Measurements from ENCODE around the gene ESRRG.

The ESRRG gene

DNA sequence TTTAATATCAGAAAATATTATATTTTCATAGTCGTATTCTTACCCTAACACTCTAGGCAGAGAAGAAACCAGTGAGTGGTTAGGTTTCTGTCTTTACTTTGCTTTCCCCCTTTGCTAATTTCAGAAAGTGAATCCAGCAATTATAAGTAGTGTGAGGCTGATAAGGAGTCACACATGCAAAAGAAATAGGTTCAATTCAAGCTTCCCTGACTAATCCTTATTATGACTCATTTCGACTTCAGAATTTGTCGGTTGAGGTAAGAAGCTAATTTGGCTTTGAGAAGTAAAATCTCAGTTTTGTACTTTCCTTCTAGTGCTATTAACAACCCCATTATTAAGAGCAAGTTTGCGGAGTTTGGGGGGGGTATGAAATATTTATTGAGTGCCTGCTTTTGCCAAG is 22.4 kb downstream of the ESRRG start:
- no peak overlapping the region for H2AFZ ChIP-seq (ENCODE audit: low read length)
- H3K4me1 ChIP-seq (ENCODE audit: control insufficient read depth in 2 of 2, insufficient read depth in 1 of 2, low read depth in 1 of 2, low read length in 2 of 2) = peaks cover 1 to 2% of the 10 kb centered on the region in 2 donors
- no peak overlapping the region for H3K18ac ChIP-seq (ENCODE audit: low read length)
- H3K27ac ChIP-seq (replicated peaks; ENCODE audit: low read length) = no peak overlapping the region
- H2BK15ac ChIP-seq (ENCODE audit: low read length) = no peak overlapping the region
- H2AK5ac ChIP-seq (ENCODE audit: low read depth, low read length) = no peak overlapping the region
- no peak overlapping the region for H2BK120ac ChIP-seq (ENCODE audit: low read depth, low read length)
- no peaks in the 10 kb centered on the region for H3K36me3 ChIP-seq (replicated peaks in 1 of 2; ENCODE audit: control insufficient read depth in 2 of 2, insufficient read depth in 2 of 2, low read length in 2 of 2)
- H3K4me2 ChIP-seq (ENCODE audit: insufficient read depth, low read length, poor library complexity, severe bottlenecking) = no peak overlapping the region
- H4K8ac ChIP-seq (ENCODE audit: low read depth, low read length) = no peak overlapping the region
- no peak overlapping the region for H3K9ac ChIP-seq (ENCODE audit: low read depth, low read length, poor library complexity)
- H3K4ac ChIP-seq (ENCODE audit: low read length) = no peak overlapping the region
- H4K91ac ChIP-seq (ENCODE audit: low read depth, low read length, poor library complexity) = no peak overlapping the region
- no peaks in the 10 kb centered on the region for H3K27me3 ChIP-seq (ENCODE audit: control insufficient read depth in 3 of 3, insufficient read depth in 3 of 3, low read depth in 1 of 3, low read length in 3 of 3)
- no peak overlapping the region for H3K14ac ChIP-seq (ENCODE audit: low read length)
- no peak overlapping the region for H2BK5ac ChIP-seq (ENCODE audit: low read length)
- H3K4me3 ChIP-seq (ENCODE audit: low read length in 2 of 2) = no peak overlapping the region
- H3K23ac ChIP-seq (ENCODE audit: low read depth, low read length, poor library complexity) = no peak overlapping the region
- WGBS, 2 donors (ENCODE audit: extremely low coverage in 2 of 2, insufficient read length in 2 of 2, insufficient replicate concordance in 1 of 2) = no CpG with 5 or more reads among the region's 4 CpGs
- no peaks in the 10 kb centered on the region for H3K79me1 ChIP-seq (ENCODE audit: low read depth, low read length)
- no peak overlapping the region for H2BK12ac ChIP-seq (ENCODE audit: low read length)
- no peaks in the 10 kb centered on the region for H3K9me3 ChIP-seq (replicated peaks in 1 of 2; ENCODE audit: control insufficient read depth in 2 of 2, insufficient read depth in 1 of 2, low read depth in 1 of 2, low read length in 2 of 2)
- no peak for DNase-seq (ENCODE audit: low spot score)

DNA sequence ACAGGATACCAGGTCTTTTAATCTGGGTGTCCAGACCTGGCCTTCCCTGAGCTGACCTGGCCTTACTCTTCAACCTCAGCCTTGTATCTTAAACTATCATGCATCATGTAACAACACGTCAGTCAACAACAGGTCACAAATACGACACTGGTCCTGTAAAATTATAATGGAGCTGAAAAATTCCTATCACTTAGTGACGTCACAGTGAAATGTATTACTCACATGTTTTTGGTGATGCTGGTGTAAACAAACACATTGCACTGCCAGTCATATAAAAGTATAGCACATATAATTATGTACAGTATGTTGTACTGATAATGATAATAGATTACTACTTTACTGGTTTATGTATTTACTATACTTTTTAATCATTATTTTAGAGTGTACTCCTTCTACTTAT is 31.5 kb downstream of the ESRRG start:
- no peak overlapping the region for H3K4ac ChIP-seq (ENCODE audit: low read length)
- H3K9ac ChIP-seq (ENCODE audit: low read depth, low read length, poor library complexity) = no peak overlapping the region
- no peak overlapping the region for H3K4me3 ChIP-seq (ENCODE audit: low read length in 2 of 2)
- H3K23ac ChIP-seq (ENCODE audit: low read depth, low read length, poor library complexity) = no peak overlapping the region
- H3K27ac ChIP-seq (replicated peaks; ENCODE audit: low read length) = no peak overlapping the region
- no peak overlapping the region for H2AK5ac ChIP-seq (ENCODE audit: low read depth, low read length)
- no peak overlapping the region for H2BK120ac ChIP-seq (ENCODE audit: low read depth, low read length)
- no peak overlapping the region for H3K4me2 ChIP-seq (ENCODE audit: insufficient read depth, low read length, poor library complexity, severe bottlenecking)
- H4K8ac ChIP-seq (ENCODE audit: low read depth, low read length) = no peak overlapping the region
- H2BK15ac ChIP-seq (ENCODE audit: low read length) = no peak overlapping the region
- no peaks in the 10 kb centered on the region for H3K79me1 ChIP-seq (ENCODE audit: low read depth, low read length)
- H3K9me3 ChIP-seq (replicated peaks in 1 of 2; ENCODE audit: control insufficient read depth in 2 of 2, insufficient read depth in 1 of 2, low read depth in 1 of 2, low read length in 2 of 2) = no peaks in the 10 kb centered on the region
- no peak overlapping the region for H3K14ac ChIP-seq (ENCODE audit: low read length)
- no peaks in the 10 kb centered on the region for H3K36me3 ChIP-seq (replicated peaks in 1 of 2; ENCODE audit: control insufficient read depth in 2 of 2, insufficient read depth in 2 of 2, low read length in 2 of 2)
- DNase-seq (ENCODE audit: low spot score) = no peak
- H2BK12ac ChIP-seq (ENCODE audit: low read length) = no peak overlapping the region
- H3K27me3 ChIP-seq (ENCODE audit: control insufficient read depth in 3 of 3, insufficient read depth in 3 of 3, low read depth in 1 of 3, low read length in 3 of 3) = no peaks in the 10 kb centered on the region
- WGBS, 2 donors (ENCODE audit: extremely low coverage in 2 of 2, insufficient read length in 2 of 2, insufficient replicate concordance in 1 of 2) = no CpG with 5 or more reads among the region's 3 CpGs
- no peak overlapping the region for H2BK5ac ChIP-seq (ENCODE audit: low read length)
- H4K91ac ChIP-seq (ENCODE audit: low read depth, low read length, poor library complexity) = no peak overlapping the region
- no peak overlapping the region for H2AFZ ChIP-seq (ENCODE audit: low read length)
- peaks cover 2 to 9% of the 10 kb centered on the region in 2 donors for H3K4me1 ChIP-seq (ENCODE audit: control insufficient read depth in 2 of 2, insufficient read depth in 1 of 2, low read depth in 1 of 2, low read length in 2 of 2)
- no peak overlapping the region for H3K18ac ChIP-seq (ENCODE audit: low read length)

DNA sequence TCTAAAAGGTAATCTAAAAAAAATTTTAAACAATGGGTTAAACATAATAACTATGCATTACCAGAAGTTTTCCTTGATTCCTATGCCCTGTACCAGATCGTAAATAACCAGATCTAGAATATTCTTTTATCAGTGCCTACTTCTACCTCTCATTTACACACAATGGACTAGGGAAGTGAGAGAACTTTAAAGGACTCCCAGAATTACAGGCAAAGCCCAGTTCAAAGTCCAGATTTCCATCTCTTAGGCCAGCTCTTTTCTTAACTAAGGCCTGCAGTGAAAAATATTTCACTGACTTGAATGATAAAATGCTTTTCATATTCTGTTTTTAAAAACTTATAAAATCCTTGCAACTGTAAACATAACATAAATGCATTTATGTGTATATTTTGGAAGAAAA is 32.6 kb downstream of the ESRRG start:
- H2BK15ac ChIP-seq (ENCODE audit: low read length) = no peak overlapping the region
- H3K27ac ChIP-seq (replicated peaks; ENCODE audit: low read length) = no peak overlapping the region
- no peak overlapping the region for H4K8ac ChIP-seq (ENCODE audit: low read depth, low read length)
- H3K9ac ChIP-seq (ENCODE audit: low read depth, low read length, poor library complexity) = no peak overlapping the region
- H2BK5ac ChIP-seq (ENCODE audit: low read length) = no peak overlapping the region
- H3K9me3 ChIP-seq (replicated peaks in 1 of 2; ENCODE audit: control insufficient read depth in 2 of 2, insufficient read depth in 1 of 2, low read depth in 1 of 2, low read length in 2 of 2) = no peaks in the 10 kb centered on the region
- H3K4me2 ChIP-seq (ENCODE audit: insufficient read depth, low read length, poor library complexity, severe bottlenecking) = no peak overlapping the region
- no peak overlapping the region for H3K18ac ChIP-seq (ENCODE audit: low read length)
- H2BK12ac ChIP-seq (ENCODE audit: low read length) = no peak overlapping the region
- H3K14ac ChIP-seq (ENCODE audit: low read length) = no peak overlapping the region
- H3K4me1 ChIP-seq (ENCODE audit: control insufficient read depth in 2 of 2, insufficient read depth in 1 of 2, low read depth in 1 of 2, low read length in 2 of 2) = peaks cover 2 to 9% of the 10 kb centered on the region in 2 donors
- no peaks in the 10 kb centered on the region for H3K27me3 ChIP-seq (ENCODE audit: control insufficient read depth in 3 of 3, insufficient read depth in 3 of 3, low read depth in 1 of 3, low read length in 3 of 3)
- H3K4ac ChIP-seq (ENCODE audit: low read length) = no peak overlapping the region
- WGBS, 2 donors (ENCODE audit: extremely low coverage in 2 of 2, insufficient read length in 2 of 2, insufficient replicate concordance in 1 of 2) = no CpG with 5 or more reads among the region's 1 CpG
- no peaks in the 10 kb centered on the region for H3K36me3 ChIP-seq (replicated peaks in 1 of 2; ENCODE audit: control insufficient read depth in 2 of 2, insufficient read depth in 2 of 2, low read length in 2 of 2)
- H2AFZ ChIP-seq (ENCODE audit: low read length) = no peak overlapping the region
- no peaks in the 10 kb centered on the region for H3K79me1 ChIP-seq (ENCODE audit: low read depth, low read length)
- H2BK120ac ChIP-seq (ENCODE audit: low read depth, low read length) = no peak overlapping the region
- no peak overlapping the region for H2AK5ac ChIP-seq (ENCODE audit: low read depth, low read length)
- DNase-seq (ENCODE audit: low spot score) = no peak
- no peak overlapping the region for H3K23ac ChIP-seq (ENCODE audit: low read depth, low read length, poor library complexity)
- no peak overlapping the region for H3K4me3 ChIP-seq (ENCODE audit: low read length in 2 of 2)
- no peak overlapping the region for H4K91ac ChIP-seq (ENCODE audit: low read depth, low read length, poor library complexity)

DNA sequence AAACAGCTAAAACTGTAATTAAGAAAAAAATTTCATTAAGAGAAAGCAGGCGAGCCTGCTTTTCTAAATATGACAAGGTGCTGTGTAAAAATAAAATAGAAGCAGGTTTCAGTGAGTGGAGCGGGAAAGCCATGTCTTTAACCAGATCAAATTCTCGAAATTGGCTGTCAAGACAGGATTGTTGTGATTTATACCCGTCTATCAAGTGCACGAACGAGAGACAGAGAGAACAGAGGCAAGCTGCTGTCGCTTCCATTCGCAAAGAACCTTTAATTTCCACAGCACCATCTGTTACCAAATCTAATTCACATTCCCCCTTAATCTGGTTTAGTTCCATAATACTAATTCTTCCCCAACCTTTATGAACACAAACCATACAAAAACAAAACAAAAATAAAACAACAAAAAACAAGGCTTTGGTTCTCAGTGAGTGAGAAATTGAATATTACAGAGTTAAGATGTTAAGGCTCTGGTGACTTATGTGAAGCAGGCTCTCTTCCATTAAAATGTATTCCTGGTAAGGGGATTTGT is 35.0 kb downstream of the ESRRG start:
- H3K14ac ChIP-seq (ENCODE audit: low read length) = no peak overlapping the region
- WGBS, 2 donors (ENCODE audit: extremely low coverage in 2 of 2, insufficient read length in 2 of 2, insufficient replicate concordance in 1 of 2) = no CpG with 5 or more reads among the region's 8 CpGs
- H3K4me1 ChIP-seq (ENCODE audit: control insufficient read depth in 2 of 2, insufficient read depth in 1 of 2, low read depth in 1 of 2, low read length in 2 of 2) = peaks cover 2 to 9% of the 10 kb centered on the region in 2 donors
- no peak overlapping the region for H2BK120ac ChIP-seq (ENCODE audit: low read depth, low read length)
- no peak overlapping the region for H3K23ac ChIP-seq (ENCODE audit: low read depth, low read length, poor library complexity)
- H2AK5ac ChIP-seq (ENCODE audit: low read depth, low read length) = no peak overlapping the region
- no peak overlapping the region for H4K8ac ChIP-seq (ENCODE audit: low read depth, low read length)
- H3K79me1 ChIP-seq (ENCODE audit: low read depth, low read length) = no peaks in the 10 kb centered on the region
- H3K4me2 ChIP-seq (ENCODE audit: insufficient read depth, low read length, poor library complexity, severe bottlenecking) = no peak overlapping the region
- H2BK5ac ChIP-seq (ENCODE audit: low read length) = no peak overlapping the region
- no peak for DNase-seq (ENCODE audit: low spot score)
- no peaks in the 10 kb centered on the region for H3K36me3 ChIP-seq (replicated peaks in 1 of 2; ENCODE audit: control insufficient read depth in 2 of 2, insufficient read depth in 2 of 2, low read length in 2 of 2)
- H3K18ac ChIP-seq (ENCODE audit: low read length) = no peak overlapping the region
- H2BK12ac ChIP-seq (ENCODE audit: low read length) = no peak overlapping the region
- H3K27me3 ChIP-seq (ENCODE audit: control insufficient read depth in 3 of 3, insufficient read depth in 3 of 3, low read depth in 1 of 3, low read length in 3 of 3) = no peaks in the 10 kb centered on the region
- no peak overlapping the region for H3K9ac ChIP-seq (ENCODE audit: low read depth, low read length, poor library complexity)
- H4K91ac ChIP-seq (ENCODE audit: low read depth, low read length, poor library complexity) = no peak overlapping the region
- H2AFZ ChIP-seq (ENCODE audit: low read length) = no peak overlapping the region
- H2BK15ac ChIP-seq (ENCODE audit: low read length) = no peak overlapping the region
- H3K4me3 ChIP-seq (ENCODE audit: low read length in 2 of 2) = no peak overlapping the region
- H3K9me3 ChIP-seq (replicated peaks in 1 of 2; ENCODE audit: control insufficient read depth in 2 of 2, insufficient read depth in 1 of 2, low read depth in 1 of 2, low read length in 2 of 2) = no peaks in the 10 kb centered on the region
- H3K27ac ChIP-seq (replicated peaks; ENCODE audit: low read length) = no peak overlapping the region
- H3K4ac ChIP-seq (ENCODE audit: low read length) = no peak overlapping the region
